ENCODE results near the gene ISM1.
"Not testable (repeated sequence)": the region's sequence is repeated elsewhere in the genome, so short reads cannot be mapped to it uniquely, and the experiment has no call there.

ISM1 gene

DNA sequence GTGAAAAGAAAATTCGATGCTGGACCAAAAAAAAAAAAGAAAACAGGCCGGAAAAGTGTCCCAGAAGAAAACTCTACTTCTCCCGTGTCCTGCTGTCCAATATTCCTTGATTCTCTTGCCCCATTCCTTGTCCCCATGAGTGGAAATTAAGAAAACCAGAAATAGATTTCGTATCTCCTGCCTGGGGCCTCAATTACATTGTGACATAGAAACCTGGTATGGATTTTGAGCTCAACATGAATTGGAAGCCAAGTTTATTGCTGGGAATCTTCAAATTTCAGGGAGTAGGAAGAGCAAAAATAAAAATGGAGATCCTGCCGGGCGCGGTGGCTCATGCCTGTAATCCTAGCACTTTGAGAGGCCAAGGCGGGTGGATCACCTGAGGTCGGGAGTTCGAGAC, 11.9 kb downstream of the ISM1 start:
- TF ChIP-seq CTCF (IDR thresholded peaks at IDR 0.05; ENCODE audit: low read depth, low read length) (no peak), EZH2phosphoT487 (IDR thresholded peaks at IDR 0.05; ENCODE audit: low read depth) (no peak)
- H3K79me2 ChIP-seq (ENCODE audit: low read length) = no peaks in the 10 kb centered on the region
- H3K36me3 ChIP-seq (replicated peaks; ENCODE audit: low read depth, low read length) = no peaks in the 10 kb centered on the region
- H2AFZ ChIP-seq (ENCODE audit: low read depth, low read length) = no peak overlapping the region
- 0 out of 2 replicates have a peak, but pooled peaks cover 5% of the 10 kb centered on the region for H3K27me3 ChIP-seq (ENCODE audit: low read depth, low read length)
- H3K9ac ChIP-seq (ENCODE audit: low read length) = no peak overlapping the region
- H4K20me1 ChIP-seq (ENCODE audit: insufficient read depth, low read length) = no peaks in the 10 kb centered on the region
- H3K4me1 ChIP-seq (ENCODE audit: low read length) = no peaks in the 10 kb centered on the region
- H3K27ac ChIP-seq (ENCODE audit: low read length) = no peak overlapping the region
- no peak overlapping the region for H3K4me2 ChIP-seq (ENCODE audit: low read length)
- H3K4me3 ChIP-seq (ENCODE audit: low read length) = no peak overlapping the region
- no peaks in the 10 kb centered on the region for H3K9me3 ChIP-seq (ENCODE audit: insufficient read depth, low read length)

- no peak overlapping the region for H3K9ac ChIP-seq (ENCODE audit: low read length)
- no peaks in the 10 kb centered on the region for H4K20me1 ChIP-seq (ENCODE audit: insufficient read depth, low read length)
- no peaks in the 10 kb centered on the region for H3K36me3 ChIP-seq (replicated peaks; ENCODE audit: low read depth, low read length)
- H3K4me1 ChIP-seq (ENCODE audit: low read length) = no peaks in the 10 kb centered on the region
- H2AFZ ChIP-seq (ENCODE audit: low read depth, low read length) = no peak overlapping the region
- no peaks in the 10 kb centered on the region for H3K9me3 ChIP-seq (ENCODE audit: insufficient read depth, low read length)
- H3K27me3 ChIP-seq (ENCODE audit: low read depth, low read length) = peaks cover 9% of the 10 kb centered on the region; the same call in 1 of the 2 replicates
- no peak overlapping the region for H3K4me2 ChIP-seq (ENCODE audit: low read length)
- no peak overlapping the region for H3K27ac ChIP-seq (ENCODE audit: low read length)
- TF ChIP-seq CTCF (IDR thresholded peaks at IDR 0.05; ENCODE audit: low read depth, low read length) = no peak
- no peak for TF ChIP-seq EZH2phosphoT487 (IDR thresholded peaks at IDR 0.05; ENCODE audit: low read depth)
- no peak overlapping the region for H3K4me3 ChIP-seq (ENCODE audit: low read length)
- no peaks in the 10 kb centered on the region for H3K79me2 ChIP-seq (ENCODE audit: low read length)
Observed at GRCh38 chr20:13234961-13235360, 13.9 kb downstream of the ISM1 start.

- H3K79me2 ChIP-seq (ENCODE audit: low read length); H3K4me3 ChIP-seq (ENCODE audit: low read length); H4K20me1 ChIP-seq (ENCODE audit: insufficient read depth, low read length); H2AFZ ChIP-seq (ENCODE audit: low read depth, low read length); H3K4me2 ChIP-seq (ENCODE audit: low read length); H3K9ac ChIP-seq (ENCODE audit: low read length); H3K9me3 ChIP-seq (ENCODE audit: insufficient read depth, low read length); H3K4me1 ChIP-seq (ENCODE audit: low read length); H3K27ac ChIP-seq (ENCODE audit: low read length); H3K36me3 ChIP-seq (replicated peaks; ENCODE audit: low read depth, low read length): not testable (repeated sequence)
- peaks cover 19% of the 10 kb centered on the region for H3K27me3 ChIP-seq (ENCODE audit: low read depth, low read length)
Observed at GRCh38 chr20:13236360-13236759, 15.3 kb downstream of the ISM1 start.

GRCh38 chr20:13236990-13237720, 16.1 kb downstream of the ISM1 start:
- H3K4me3 ChIP-seq (ENCODE audit: low read length) = no peak overlapping the region
- no peak overlapping the region for H2AFZ ChIP-seq (ENCODE audit: low read depth, low read length)
- H3K9ac ChIP-seq (ENCODE audit: low read length) = no peak overlapping the region
- no peak overlapping the region for H3K27ac ChIP-seq (ENCODE audit: low read length)
- peaks cover 27% of the 10 kb centered on the region for H3K27me3 ChIP-seq (ENCODE audit: low read depth, low read length)
- TF ChIP-seq CTCF (IDR thresholded peaks at IDR 0.05; ENCODE audit: low read depth, low read length) (no peak), EZH2phosphoT487 (IDR thresholded peaks at IDR 0.05; ENCODE audit: low read depth) (no peak)
- H3K9me3 ChIP-seq (ENCODE audit: insufficient read depth, low read length) = no peaks in the 10 kb centered on the region
- H3K4me1 ChIP-seq (ENCODE audit: low read length) = no peaks in the 10 kb centered on the region
- no peaks in the 10 kb centered on the region for H4K20me1 ChIP-seq (ENCODE audit: insufficient read depth, low read length)
- no peaks in the 10 kb centered on the region for H3K36me3 ChIP-seq (replicated peaks; ENCODE audit: low read depth, low read length)
- H3K79me2 ChIP-seq (ENCODE audit: low read length) = no peaks in the 10 kb centered on the region
- H3K4me2 ChIP-seq (ENCODE audit: low read length) = no peak overlapping the region

Measured in OCI-LY3 (cell line).